DOHH2 (cell line): ENCODE measurements around the gene IFNA8.
"Not testable (repeated sequence)": the region's sequence is repeated elsewhere in the genome, so short reads cannot be mapped to it uniquely, and the experiment has no call there.

Source experiments
- H3F3A ChIP-seq: fragments of 200-600 bp; sonication (generic), shearing (Covaris generic); 2 replicates; pipeline ENCODE4 v1.6.0; 2016; ENCODE audit warnings: antibody characterized with exemption, mild to moderate bottlenecking; ENCODE audit not compliant: control insufficient read depth, insufficient read depth
- H3K27ac ChIP-seq: fragments of 200-600 bp; sonication (generic); 2 replicates; pipeline ENCODE4 v1.5.1; 2014; ENCODE audit warnings: low read depth, mild to moderate bottlenecking, low read length, moderate library complexity
- H3K27me3 ChIP-seq: fragments of 200-600 bp; sonication (generic); 2 replicates; pipeline ENCODE4 v1.6.1; 2014; ENCODE audit warnings: mild to moderate bottlenecking, low read length, mixed read lengths; ENCODE audit not compliant: control insufficient read depth
- H3K36me3 ChIP-seq: fragments of 200-600 bp; sonication (generic); 2 replicates; pipeline ENCODE4 v1.6.1; 2014; ENCODE audit warnings: mild to moderate bottlenecking, low read length, moderate library complexity, mixed read lengths; ENCODE audit not compliant: control insufficient read depth
- H3K4me1 ChIP-seq: fragments of 200-600 bp; sonication (generic); 2 replicates; pipeline ENCODE4 v1.6.1; 2014; ENCODE audit warnings: mild to moderate bottlenecking, low read length, mixed read lengths; ENCODE audit not compliant: control insufficient read depth
- H3K4me2 ChIP-seq: fragments of 200-600 bp; sonication (generic); 2 replicates; pipeline ENCODE4 v1.6.0; 2014; ENCODE audit warnings: mild to moderate bottlenecking, low read length, moderate library complexity
- H3K4me3 ChIP-seq: fragments of 200-600 bp; sonication (generic); 2 replicates; pipeline ENCODE4 v1.5.1; 2014; ENCODE audit warnings: mild to moderate bottlenecking, low read length, mixed read lengths
- H3K79me2 ChIP-seq: fragments of 200-600 bp; sonication (generic); 2 replicates; pipeline ENCODE4 v1.6.1; 2014; ENCODE audit warnings: mild to moderate bottlenecking, low read length, mixed read lengths; ENCODE audit not compliant: control insufficient read depth
- H3K9me2 ChIP-seq: fragments of 200-600 bp; sonication (generic); replicated peaks from 2 replicates; pipeline ENCODE4 v1.6.1; 2014; ENCODE audit warnings: mild to moderate bottlenecking, low read length, mixed read lengths; ENCODE audit not compliant: control insufficient read depth
- H3K9me3 ChIP-seq: fragments of 200-600 bp; sonication (generic); 2 replicates; pipeline ENCODE4 v1.6.1; 2014; ENCODE audit warnings: antibody characterized with exemption, low read length, mixed read lengths; ENCODE audit not compliant: control insufficient read depth, insufficient read depth
- H4K20me1 ChIP-seq: fragments of 200-600 bp; sonication (generic); 2 replicates; pipeline ENCODE4 v1.6.0; 2014; ENCODE audit warnings: low read depth, mild to moderate bottlenecking, antibody characterized with exemption, low read length, moderate library complexity; ENCODE audit not compliant: control insufficient read depth, insufficient read depth
- CTCF ChIP-seq: fragments of 200-600 bp; sonication (generic); IDR thresholded peaks from one replicate; pipeline ENCODE4 v1.5.1; 2014; ENCODE audit warnings: antibody characterized with exemption, mild to moderate bottlenecking, low read depth, low read length; ENCODE audit not compliant: poor library complexity, severe bottlenecking
- EZH2phosphoT487 ChIP-seq: fragments of 200-600 bp; sonication (generic); IDR thresholded peaks from 2 replicates; pipeline ENCODE4 v1.6.1; 2017; ENCODE audit warnings: borderline replicate concordance, mild to moderate bottlenecking, antibody characterized with exemption, low read length, moderate library complexity, mixed read lengths

Gene IFNA8

GRCh38 chr9:21440139-21440538, 31.2 kb downstream of the IFNA8 start, which contains the start of gene IFNA1:
Gene IFNA1, plus strand, starts transcription at chr9:21440439. Its CDS starts 69 bp downstream, at chr9:21440508.
- no peaks in the 10 kb centered on the region for H3K9me3 ChIP-seq
- no peaks in the 10 kb centered on the region for H3K9me2 ChIP-seq
- peaks cover 13% of the 10 kb centered on the region for H3K27me3 ChIP-seq
- H3K79me2 ChIP-seq = no peaks in the 10 kb centered on the region
- no peak within 1 kb of the TSS for H3K4me2 ChIP-seq
- no peak for TF ChIP-seq EZH2phosphoT487
- no peak for TF ChIP-seq CTCF
- no peaks in the 10 kb centered on the region for H3K4me1 ChIP-seq
- no peaks in the 10 kb centered on the region for H4K20me1 ChIP-seq
- no peaks in the 10 kb centered on the region for H3F3A ChIP-seq
- no peaks in the 10 kb centered on the region for H3K36me3 ChIP-seq
- H3K4me3 ChIP-seq = no peak within 1 kb of the TSS
- H3K27ac ChIP-seq = no peak within 1 kb of the TSS

DNA sequence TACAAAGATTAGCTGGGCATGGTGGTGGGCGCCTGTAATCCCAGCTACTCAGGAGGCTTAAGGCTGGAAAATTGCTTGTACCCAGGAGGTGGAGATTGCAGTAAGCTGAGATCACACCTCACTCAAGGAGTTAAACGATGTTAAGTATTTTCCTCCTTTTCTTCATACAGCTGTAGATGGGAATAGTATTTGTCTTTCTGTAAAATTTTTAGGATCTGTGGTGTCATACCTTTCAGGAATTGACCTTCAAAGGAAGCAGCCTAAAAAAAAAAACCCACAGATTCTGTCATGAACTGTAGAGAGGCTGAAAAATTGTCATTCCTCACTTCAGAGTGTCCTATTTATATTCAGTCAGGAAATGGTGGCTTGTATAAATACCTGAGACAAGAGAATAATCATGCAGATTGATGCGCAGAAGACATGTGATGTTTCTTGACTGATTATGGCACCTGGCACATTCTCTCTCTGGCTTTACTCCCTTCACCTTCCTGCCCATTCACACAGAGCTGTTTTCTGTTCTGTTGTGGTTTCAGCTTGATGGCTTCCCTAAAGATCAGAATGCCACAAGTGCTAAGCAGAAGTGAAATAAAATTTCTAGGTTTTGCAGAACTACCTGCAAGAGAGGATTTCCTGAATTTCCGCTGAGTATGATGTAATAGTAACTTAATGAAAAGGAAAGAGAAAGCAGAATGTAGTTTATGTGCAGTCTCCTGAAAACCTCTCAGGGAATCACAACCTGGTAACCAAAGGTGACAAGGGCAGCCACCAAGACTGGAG, 35.1 kb downstream of the IFNA8 start:
- H3K4me2 ChIP-seq = no peak overlapping the region
- H4K20me1 ChIP-seq = no peaks in the 10 kb centered on the region

GRCh38 chr9:21449312-21449711, 40.4 kb downstream of the IFNA8 start:
- not testable (repeated sequence) for H3K36me3 ChIP-seq, H3K9me2 ChIP-seq, H3K4me2 ChIP-seq, H3K9me3 ChIP-seq, H3K4me3 ChIP-seq, H3K4me1 ChIP-seq, H3K79me2 ChIP-seq, H4K20me1 ChIP-seq, H3K27ac ChIP-seq, H3F3A ChIP-seq
- H3K27me3 ChIP-seq = peaks cover 16% of the 10 kb centered on the region

More for the DNA sequence above, 35.1 kb downstream of the IFNA8 start:
- Histone ChIP-seq H3K36me3 (no peaks in the 10 kb centered on the region), H3K9me3 (no peaks in the 10 kb centered on the region), H3K27ac (no peak overlapping the region), H3F3A (no peaks in the 10 kb centered on the region), H3K4me3 (no peak overlapping the region), H3K9me2 (no peaks in the 10 kb centered on the region), H3K4me1 (no peaks in the 10 kb centered on the region), H3K27me3 (peaks cover 9% of the 10 kb centered on the region; the same call in 1 of the 2 replicates), H3K79me2 (no peaks in the 10 kb centered on the region)
- TF ChIP-seq EZH2phosphoT487 (no peak), CTCF (no peak)

DNA sequence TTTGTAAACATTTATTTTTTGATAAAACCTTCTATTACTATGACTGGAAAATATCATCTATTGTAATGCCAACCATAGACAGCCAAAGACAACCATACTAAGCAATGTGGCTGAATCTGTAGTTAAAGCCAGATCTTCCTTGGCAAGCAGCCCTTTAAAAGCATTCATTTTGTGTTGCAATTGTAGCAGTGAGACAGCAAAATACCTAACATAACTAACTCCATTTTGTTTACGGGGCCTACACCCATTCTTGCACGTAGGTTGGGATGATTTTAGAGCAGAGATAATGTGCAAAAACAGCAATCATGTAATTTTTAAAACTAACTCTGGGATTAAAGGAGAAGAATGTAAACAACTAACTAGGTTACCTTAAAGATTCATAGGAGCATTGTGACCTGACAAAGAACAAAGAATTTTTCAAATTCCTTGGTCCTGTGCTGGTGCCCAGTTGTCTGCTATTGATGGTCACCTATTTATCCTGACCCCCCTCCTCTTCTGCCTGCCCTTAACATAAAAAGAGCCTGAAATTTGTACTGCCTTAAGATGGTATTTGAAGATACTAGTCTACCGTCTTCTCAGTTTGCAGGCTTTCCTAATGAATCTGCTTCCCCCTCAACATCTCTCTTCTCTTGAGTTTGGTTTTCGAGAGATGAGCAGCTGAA, 41.9 kb downstream of the IFNA8 start:
- Histone ChIP-seq H3K36me3 (no peaks in the 10 kb centered on the region), H3K27me3 (peaks cover 15% of the 10 kb centered on the region), H3K27ac (no peak overlapping the region), H3K4me1 (no peaks in the 10 kb centered on the region), H3K9me3 (no peaks in the 10 kb centered on the region), H3K4me3 (no peak overlapping the region), H4K20me1 (no peaks in the 10 kb centered on the region), H3K4me2 (no peak overlapping the region), H3K79me2 (no peaks in the 10 kb centered on the region), H3K9me2 (no peaks in the 10 kb centered on the region), H3F3A (no peaks in the 10 kb centered on the region)
- no peak for TF ChIP-seq CTCF
- no peak for TF ChIP-seq EZH2phosphoT487
